ENCODE results near the gene UPK3A. TPM values are rescaled to one million over a fixed set of nuclear protein-coding genes. Genes with fewer than 3 reads are reported as not detected.

UPK3A gene
- total and polyA plus RNA-seq, 2 of the 13 experiments (the other 11 are each of a cell fraction or from before 2014, with no cell fraction given), result 10.5 to 13.8 TPM

- no TSS peak for BruUV-seq (replicated peaks)
- POLR2A ChIA-PET, result no interaction called here
- peak overlapping the region; percentile 60 for H3K4me2 ChIP-seq (ENCODE audit: low read depth, low read length)
- H3K9me3 ChIP-seq (ENCODE audit: low read length), result no peaks in the 10 kb centered on the region
- no peak overlapping the region; the same call in 1 of the 2 replicates for H3K9ac ChIP-seq (ENCODE audit: insufficient read depth, low read depth, low read length)
- peak overlapping the region; percentile 17 to 31 (median 25); a peak in 5 of 6 replicates for H3K4me3 ChIP-seq (replicated peaks in 1 of 3; ENCODE audit: insufficient read depth in 1 of 3, low read depth in 2 of 3, low read length in 3 of 3)
- 6% methylated on average over 8 of the region's 8 CpGs for WGBS (ENCODE audit: low lambda C conversion rate)
- CTCF ChIA-PET (ENCODE audit: low intra/inter-chr PET ratio, low total read pairs), result no interaction called here
- no peaks in the 10 kb centered on the region for H3K79me2 ChIP-seq (ENCODE audit: insufficient read depth, low read length)
- no peaks in the 10 kb centered on the region for H3K36me3 ChIP-seq (replicated peaks in 1 of 2; ENCODE audit: control insufficient read depth in 1 of 2, insufficient read depth in 2 of 2, low read length in 2 of 2)
- H3K4me1 ChIP-seq (ENCODE audit: insufficient read depth, low read length), result peaks cover 68% of the 10 kb centered on the region
- FAIRE-seq (no peak), ATAC-seq (no peak), DNase-seq (ENCODE audit: low spot score) (no peak)
- H4K20me1 ChIP-seq (ENCODE audit: insufficient read depth, low read length), result no peaks in the 10 kb centered on the region
- no peak overlapping the region for H3K27ac ChIP-seq (ENCODE audit: extremely low read length, insufficient read depth, low read length)
- H3K27me3 ChIP-seq (ENCODE audit: control insufficient read depth in 1 of 2, insufficient read depth in 2 of 2, low read length in 2 of 2), result no peaks in the 10 kb centered on the region
- intact Hi-C loops (cut with micrococcal nuclease; ENCODE audit: unreplicated experiment), result no loop called here
- in situ Hi-C loops (cut with HindIII; ENCODE audit: extremely low pct_ligation_motif_present, low pct_unique_long_range_greater_than_20kb), result loop anchor here (10.0 kb wide), 1 partner anchor 84 kb away; the partner anchor contains the start of gene NUP50
- no peak overlapping the region for H2AFZ ChIP-seq (ENCODE audit: low read length)
- TF ChIP-seq FOXA1 (IDR thresholded peaks at IDR 0.05), result no peak
- TF ChIP-seq FOXA1 (CRISPR knock-in tag; IDR thresholded peaks at IDR 0.05), result peak; percentile 49
- 0 out of 2 replicates have a peak, but pooled peaks have one; percentile 31 for TF ChIP-seq ATF7 (IDR thresholded peaks at IDR 0.05)
- no peak for TF ChIP-seq ATF7 (CRISPR knock-in tag; IDR thresholded peaks at IDR 0.05)
- no peak for TF ChIP-seq ZNF562 (CRISPR knock-in tag; IDR thresholded peaks at IDR 0.05; ENCODE audit: borderline replicate concordance)
- TF ChIP-seq ZNF460 (CRISPR knock-in tag; IDR thresholded peaks at IDR 0.05; ENCODE audit: borderline replicate concordance), result no peak
- no peak for TF ChIP-seq MAFG (CRISPR knock-in tag; IDR thresholded peaks at IDR 0.05)
- TF ChIP-seq ZNF567 (CRISPR knock-in tag; IDR thresholded peaks at IDR 0.05; ENCODE audit: borderline replicate concordance), result no peak
- no peak for TF ChIP-seq ZSCAN20 (CRISPR knock-in tag; IDR thresholded peaks at IDR 0.05; ENCODE audit: borderline replicate concordance)
- TF ChIP-seq ZNF326 (CRISPR knock-in tag; IDR thresholded peaks at IDR 0.05; ENCODE audit: borderline replicate concordance), result no peak
- no peak for TF ChIP-seq CSRNP1 (CRISPR knock-in tag; IDR thresholded peaks at IDR 0.05)
- TF ChIP-seq DRAP1 (CRISPR knock-in tag; IDR thresholded peaks at IDR 0.05), result no peak
- no peak for TF ChIP-seq TRAFD1 (CRISPR knock-in tag; IDR thresholded peaks at IDR 0.05; ENCODE audit: borderline replicate concordance)
- TF ChIP-seq ZBTB2 (CRISPR knock-in tag; IDR thresholded peaks at IDR 0.05; ENCODE audit: low read depth), result no peak
- no peak for TF ChIP-seq TFAP4 (IDR thresholded peaks at IDR 0.05; ENCODE audit: borderline replicate concordance, low read depth)
- no peak for TF ChIP-seq SALL1 (CRISPR knock-in tag; IDR thresholded peaks at IDR 0.05)
- TF ChIP-seq RBAK (CRISPR knock-in tag; IDR thresholded peaks at IDR 0.05), result no peak
- TF ChIP-seq SNAPC5 (CRISPR knock-in tag; IDR thresholded peaks at IDR 0.05; ENCODE audit: borderline replicate concordance), result no peak
- TF ChIP-seq GLI4 (CRISPR knock-in tag; IDR thresholded peaks at IDR 0.05; ENCODE audit: borderline replicate concordance), result no peak
Measured at GRCh38 chr22:45248832-45249561, 35.8 kb upstream of the UPK3A start.
